ENCODE data around the gene DDX21.
"Not testable (repeated sequence)": the region's sequence is repeated elsewhere in the genome, so short reads cannot be mapped to it uniquely, and the experiment has no call there.

The DDX21 gene

GRCh38 chr10:68959695-68960527, 3.9 kb downstream of the DDX21 start:
- DNase-seq (ENCODE audit: low read depth, low spot score): no peak
- TF ChIP-seq CTCF (IDR thresholded peaks at IDR 0.05; ENCODE audit: low read depth, low read length): no peak
- in situ Hi-C loops (cut with HindIII; ENCODE audit: low sequenced_read_pairs): no loop called here
- no peak overlapping the region for H3K4me3 ChIP-seq (ENCODE audit: low read depth, low read length)

- H3K4me3 ChIP-seq (ENCODE audit: low read depth, low read length): no peak overlapping the region
- in situ Hi-C loops (cut with HindIII; ENCODE audit: low sequenced_read_pairs): no loop called here
- no peak for DNase-seq (ENCODE audit: low read depth, low spot score)
These were observed 7.2 kb downstream of the DDX21 start for GRCh38 chr10:68963151-68963550.

GRCh38 chr10:68973975-68974374, 18.0 kb downstream of the DDX21 start:
- no peak overlapping the region for H3K4me3 ChIP-seq (ENCODE audit: low read depth, low read length)
- no peak for DNase-seq (ENCODE audit: low read depth, low spot score)
- in situ Hi-C loops (cut with HindIII; ENCODE audit: low sequenced_read_pairs): no loop called here
- no peak for TF ChIP-seq CTCF (IDR thresholded peaks at IDR 0.05; ENCODE audit: low read depth, low read length)

More at GRCh38 chr10:68963151-68963550, 7.2 kb downstream of the DDX21 start:
- TF ChIP-seq CTCF (IDR thresholded peaks at IDR 0.05; ENCODE audit: low read depth, low read length): no peak

- in situ Hi-C loops (cut with HindIII; ENCODE audit: low sequenced_read_pairs); DNase-seq (ENCODE audit: low read depth, low spot score); H3K4me3 ChIP-seq (ENCODE audit: low read depth, low read length): not testable (repeated sequence)
These were observed 20.0 kb downstream of the DDX21 start for GRCh38 chr10:68975936-68976473.

GRCh38 chr10:68979738-68980137, 23.8 kb downstream of the DDX21 start:
- in situ Hi-C loops (cut with HindIII; ENCODE audit: low sequenced_read_pairs); DNase-seq (ENCODE audit: low read depth, low spot score); H3K4me3 ChIP-seq (ENCODE audit: low read depth, low read length): not testable (repeated sequence)

GRCh38 chr10:68981074-68981473, 25.1 kb downstream of the DDX21 start:
- TF ChIP-seq CTCF (IDR thresholded peaks at IDR 0.05; ENCODE audit: low read depth, low read length): peak; percentile 25
- no peak overlapping the region for H3K4me3 ChIP-seq (ENCODE audit: low read depth, low read length)
- in situ Hi-C loops (cut with HindIII; ENCODE audit: low sequenced_read_pairs): no loop called here
- no peak for DNase-seq (ENCODE audit: low read depth, low spot score)

DNA sequence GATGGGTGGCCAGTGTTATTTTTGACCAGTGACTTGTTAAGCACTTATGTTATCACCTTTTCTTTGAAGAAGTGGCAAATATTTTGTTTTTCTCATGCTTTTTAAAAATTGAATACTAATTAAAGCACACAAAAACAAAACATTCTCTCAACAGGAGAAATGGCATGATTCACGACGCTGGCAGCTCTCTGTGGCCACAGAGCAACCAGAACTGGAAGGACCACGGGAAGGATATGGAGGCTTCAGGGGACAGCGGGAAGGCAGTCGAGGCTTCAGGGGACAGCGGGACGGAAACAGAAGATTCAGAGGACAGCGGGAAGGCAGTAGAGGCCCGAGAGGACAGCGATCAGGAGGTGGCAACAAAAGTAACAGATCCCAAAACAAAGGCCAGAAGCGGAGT, 26.4 kb downstream of the DDX21 start:
- no peak for DNase-seq (ENCODE audit: low read depth, low spot score)
- H3K4me3 ChIP-seq (ENCODE audit: low read depth, low read length): no peak overlapping the region
- TF ChIP-seq CTCF (IDR thresholded peaks at IDR 0.05; ENCODE audit: low read depth, low read length): no peak
- in situ Hi-C loops (cut with HindIII; ENCODE audit: low sequenced_read_pairs): no loop called here
